Gastroesophageal sphincter (tissue), 3 donors: Measurements from ENCODE around the gene ZBTB17.

Source experiments
- POLR2A ChIP-seq, 2 donors: fragments of 450-650 bp; IDR thresholded peaks; one replicate each; pipeline ENCODE4 v1.6.1; 2017; ENCODE audit warnings: antibody characterized with exemption in 2 of 2, mild to moderate bottlenecking in 2 of 2, moderate library complexity in 1 of 2
- POLR2AphosphoS5 ChIP-seq: sonication (generic); formaldehyde crosslinking; IDR thresholded peaks from one replicate; pipeline ENCODE4 v1.6.1; 2017; ENCODE audit warnings: antibody characterized with exemption
- TF ChIP-seq, protein P1 (sequence below), 4 experiments: fragments of 200-600 bp in 2 of 4; fragments of 450-650 bp in 2 of 4; sonication (generic) in 1 of 4; IDR thresholded peaks; one replicate each; pipeline ENCODE4 v1.5.1; 2017 to 2019; ENCODE audit warnings: antibody characterized with exemption in 4 of 4, mild to moderate bottlenecking in 2 of 4, moderate library complexity in 2 of 4

GRCh38 chr1:15951341-15952153 lies 24.4 kb downstream of the ZBTB17 start:
- TF ChIP-seq POLR2A (IDR thresholded peaks at IDR 0.05) (no peak), POLR2AphosphoS5 (no peak)
- TF ChIP-seq, protein P1, sequence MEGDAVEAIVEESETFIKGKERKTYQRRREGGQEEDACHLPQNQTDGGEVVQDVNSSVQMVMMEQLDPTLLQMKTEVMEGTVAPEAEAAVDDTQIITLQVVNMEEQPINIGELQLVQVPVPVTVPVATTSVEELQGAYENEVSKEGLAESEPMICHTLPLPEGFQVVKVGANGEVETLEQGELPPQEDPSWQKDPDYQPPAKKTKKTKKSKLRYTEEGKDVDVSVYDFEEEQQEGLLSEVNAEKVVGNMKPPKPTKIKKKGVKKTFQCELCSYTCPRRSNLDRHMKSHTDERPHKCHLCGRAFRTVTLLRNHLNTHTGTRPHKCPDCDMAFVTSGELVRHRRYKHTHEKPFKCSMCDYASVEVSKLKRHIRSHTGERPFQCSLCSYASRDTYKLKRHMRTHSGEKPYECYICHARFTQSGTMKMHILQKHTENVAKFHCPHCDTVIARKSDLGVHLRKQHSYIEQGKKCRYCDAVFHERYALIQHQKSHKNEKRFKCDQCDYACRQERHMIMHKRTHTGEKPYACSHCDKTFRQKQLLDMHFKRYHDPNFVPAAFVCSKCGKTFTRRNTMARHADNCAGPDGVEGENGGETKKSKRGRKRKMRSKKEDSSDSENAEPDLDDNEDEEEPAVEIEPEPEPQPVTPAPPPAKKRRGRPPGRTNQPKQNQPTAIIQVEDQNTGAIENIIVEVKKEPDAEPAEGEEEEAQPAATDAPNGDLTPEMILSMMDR (IDR thresholded peaks at IDR 0.05), result no peak
